Airway epithelial cell (primary cell): ENCODE measurements around the gene IGF1. TPM values are rescaled to one million over a fixed set of nuclear protein-coding genes. Genes with fewer than 3 reads are reported as not detected.

ENCODE experiments used
- total RNA-seq: library from RNA; depleted of rRNA; stranded (reverse); fragments of >200 nt; gene quantifications from 2 replicates; pipeline ENCODE4 v1.2.3, GENCODE V29; 2015

The IGF1 gene
- not detected in 2 replicates for total RNA-seq

DNA sequence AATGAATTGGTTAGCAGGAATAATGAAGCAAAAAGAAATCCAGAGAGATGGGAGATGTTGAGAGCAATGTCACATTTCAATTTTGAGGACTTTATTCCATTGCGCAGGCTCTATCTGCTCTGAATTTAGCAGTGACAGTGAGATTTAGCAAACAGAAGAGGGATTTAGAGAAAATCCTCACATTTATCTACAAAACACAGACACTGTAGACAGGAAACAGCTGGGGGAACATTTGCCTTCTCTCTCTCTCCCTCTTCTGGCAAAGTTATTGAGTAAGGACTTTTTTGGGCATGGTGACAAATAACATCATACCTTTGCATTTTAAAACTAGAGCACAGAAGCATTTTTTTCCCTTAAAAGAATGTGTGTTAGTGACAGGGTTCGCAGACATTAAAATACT is at the start of gene IGF1:
TSS of gene IGF1 (minus strand) at position 158 of the 400 bp plus-strand sequence. CDS start 182 bp downstream, outside the sequence.

